Thyroid gland (tissue), 4 donors: Measurements from ENCODE around the gene PTPRN2. TPM values are rescaled to one million over a fixed set of nuclear protein-coding genes. Genes with fewer than 3 reads are reported as not detected.

ENCODE experiments used
- DNase-seq, 2 donors: peaks; one replicate each; pipeline ENCODE4 v3.0.0-alpha.2; 2019
- H3K27ac ChIP-seq, 3 donors: fragments of 200-600 bp; sonication (generic); 1 replicate in 2 of 3; 2 replicates in 1 of 3; pipeline ENCODE4 v1.5.1; 2016 to 2019; ENCODE audit warnings: mild to moderate bottlenecking in 1 of 3, moderate library complexity in 1 of 3
- H3K27me3 ChIP-seq: fragments of 200-600 bp; sonication (generic); one replicate; pipeline ENCODE4 v1.5.1; 2019
- H3K36me3 ChIP-seq, 2 donors: fragments of 200-600 bp; sonication (generic); one replicate each; pipeline ENCODE4 v1.5.1; 2016 to 2019
- H3K4me1 ChIP-seq, 2 donors: fragments of 200-600 bp; sonication (generic); one replicate each; pipeline ENCODE4 v1.5.1; 2017 to 2019
- H3K4me3 ChIP-seq, 3 donors: fragments of 200-600 bp; sonication (generic); replicated peaks in 1 of 3; 1 replicate in 2 of 3; 2 replicates in 1 of 3; pipeline ENCODE4 v1.5.1; 2016; ENCODE audit warnings: mild to moderate bottlenecking in 1 of 3
- H3K9me3 ChIP-seq: fragments of 200-600 bp; sonication (generic); one replicate; pipeline ENCODE4 v1.5.1; 2017
- POLR2A ChIP-seq, 2 donors: fragments of 450-650 bp; IDR thresholded peaks; one replicate each; pipeline ENCODE4 v1.6.1; 2017; ENCODE audit warnings: antibody characterized with exemption in 2 of 2, mild to moderate bottlenecking in 2 of 2, moderate library complexity in 1 of 2
- WGBS, 2 donors: methylation state at CpG; one replicate each; pipeline ENCODE4 v1.1.5; 2017; 5-methylcytosine and 5-hydroxymethylcytosine counted together
- intact Hi-C: fragments of 100-400 bp; cut with DNase I; formaldehyde crosslinking; loops from one replicate; pipeline ENCODE4 v1.15.1; 2023
- total RNA-seq, 4 donors: library from RNA; depleted of rRNA; stranded (reverse); fragments of >200 nt; gene quantifications; one replicate each; pipeline ENCODE4 v1.2.3, GENCODE V29; 2016
- TF ChIP-seq, protein P1 (sequence below), 6 experiments: fragments of 200-600 bp in 3 of 6; fragments of 450-650 bp in 3 of 6; sonication (generic) in 3 of 6; IDR thresholded peaks; one replicate each; pipeline ENCODE4 v1.5.1; 2016 to 2019; ENCODE audit warnings: antibody characterized with exemption in 6 of 6, mild to moderate bottlenecking in 2 of 6, inconsistent platforms in 1 of 6, moderate library complexity in 1 of 6

PTPRN2 gene
- total RNA-seq, 4 donors from 2014 or later = 4.2 to 9.9 (median 7.7) TPM

DNA sequence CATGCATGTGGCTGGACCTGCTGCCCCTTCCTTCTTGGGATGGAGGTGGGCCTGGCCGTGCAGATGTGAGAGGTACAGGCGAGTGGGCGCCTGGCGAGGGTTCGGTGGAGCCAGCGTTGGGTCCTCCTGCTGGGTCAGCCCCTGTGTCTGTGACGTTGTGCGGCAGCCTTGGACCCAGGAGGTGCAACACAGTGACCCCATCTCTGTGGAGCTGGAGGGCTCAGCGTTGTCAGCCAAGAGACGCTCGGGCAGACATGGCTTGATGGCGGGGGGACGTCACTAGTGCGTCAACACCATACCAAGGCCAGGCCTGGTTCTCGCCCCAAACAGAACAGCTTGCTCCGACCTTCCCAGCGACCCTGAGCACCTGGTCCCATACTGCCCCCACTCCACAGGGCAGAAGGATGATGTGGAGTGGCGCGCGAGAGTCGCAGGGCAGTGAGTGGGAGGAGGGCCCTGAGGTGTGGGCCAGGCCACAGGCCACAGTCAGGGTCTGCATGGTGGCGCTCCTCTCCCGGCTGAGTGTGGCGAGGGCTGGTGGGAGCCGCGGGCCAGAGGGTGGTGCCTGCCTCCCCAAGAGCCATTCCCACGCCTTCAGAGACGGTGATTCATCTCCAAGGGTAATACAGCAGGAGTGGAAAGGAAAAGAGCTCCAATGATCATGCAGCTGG lies 1066.4 kb downstream of the PTPRN2 start:
- no peak overlapping the region for H3K4me3 ChIP-seq
- TF ChIP-seq, protein P1, sequence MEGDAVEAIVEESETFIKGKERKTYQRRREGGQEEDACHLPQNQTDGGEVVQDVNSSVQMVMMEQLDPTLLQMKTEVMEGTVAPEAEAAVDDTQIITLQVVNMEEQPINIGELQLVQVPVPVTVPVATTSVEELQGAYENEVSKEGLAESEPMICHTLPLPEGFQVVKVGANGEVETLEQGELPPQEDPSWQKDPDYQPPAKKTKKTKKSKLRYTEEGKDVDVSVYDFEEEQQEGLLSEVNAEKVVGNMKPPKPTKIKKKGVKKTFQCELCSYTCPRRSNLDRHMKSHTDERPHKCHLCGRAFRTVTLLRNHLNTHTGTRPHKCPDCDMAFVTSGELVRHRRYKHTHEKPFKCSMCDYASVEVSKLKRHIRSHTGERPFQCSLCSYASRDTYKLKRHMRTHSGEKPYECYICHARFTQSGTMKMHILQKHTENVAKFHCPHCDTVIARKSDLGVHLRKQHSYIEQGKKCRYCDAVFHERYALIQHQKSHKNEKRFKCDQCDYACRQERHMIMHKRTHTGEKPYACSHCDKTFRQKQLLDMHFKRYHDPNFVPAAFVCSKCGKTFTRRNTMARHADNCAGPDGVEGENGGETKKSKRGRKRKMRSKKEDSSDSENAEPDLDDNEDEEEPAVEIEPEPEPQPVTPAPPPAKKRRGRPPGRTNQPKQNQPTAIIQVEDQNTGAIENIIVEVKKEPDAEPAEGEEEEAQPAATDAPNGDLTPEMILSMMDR (IDR thresholded peaks at IDR 0.05) = no peak
- no peak for TF ChIP-seq POLR2A (IDR thresholded peaks at IDR 0.05)
- no peaks in the 10 kb centered on the region for H3K9me3 ChIP-seq
- no peak for DNase-seq
- no peaks in the 10 kb centered on the region for H3K36me3 ChIP-seq
- 92 to 94% methylated on average over 25 to 28 of the region's 28 CpGs for WGBS, 2 donors
- H3K27ac ChIP-seq = no peak overlapping the region
- no peaks in the 10 kb centered on the region for H3K4me1 ChIP-seq
- no peaks in the 10 kb centered on the region for H3K27me3 ChIP-seq
- intact Hi-C loops = no loop called here

DNA sequence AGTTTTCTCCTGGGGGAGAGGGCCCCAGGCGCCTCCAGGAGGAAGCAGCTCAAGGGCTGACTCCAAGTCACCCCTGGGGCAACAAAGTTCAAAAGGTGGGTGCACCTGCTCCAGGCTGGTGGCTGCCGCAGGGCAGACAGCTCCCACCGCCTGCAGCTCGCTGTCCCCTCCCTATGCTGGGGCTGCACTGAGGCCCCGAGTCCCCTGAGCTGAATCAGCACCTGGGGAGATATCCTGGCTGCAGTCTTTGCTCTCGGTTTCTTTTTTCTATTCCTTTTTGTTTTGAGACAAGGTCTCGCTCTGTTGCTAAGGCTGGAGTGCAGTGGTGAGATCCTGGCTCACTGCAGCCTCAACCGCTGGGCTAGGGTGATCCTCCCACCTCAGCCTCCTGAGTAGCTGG lies 1067.4 kb downstream of the PTPRN2 start:
- 82 to 84% methylated on average over 7 to 8 of the region's 8 CpGs for WGBS, 2 donors
- Histone ChIP-seq H3K4me3 (no peak overlapping the region), H3K27ac (no peak overlapping the region), H3K4me1 (no peaks in the 10 kb centered on the region), H3K27me3 (no peaks in the 10 kb centered on the region), H3K36me3 (no peaks in the 10 kb centered on the region), H3K9me3 (no peaks in the 10 kb centered on the region)
- no peak for TF ChIP-seq POLR2A (IDR thresholded peaks at IDR 0.05)
- TF ChIP-seq, protein P1 (IDR thresholded peaks at IDR 0.05) = no peak
- DNase-seq = no peak
- intact Hi-C loops = no loop called here

DNA sequence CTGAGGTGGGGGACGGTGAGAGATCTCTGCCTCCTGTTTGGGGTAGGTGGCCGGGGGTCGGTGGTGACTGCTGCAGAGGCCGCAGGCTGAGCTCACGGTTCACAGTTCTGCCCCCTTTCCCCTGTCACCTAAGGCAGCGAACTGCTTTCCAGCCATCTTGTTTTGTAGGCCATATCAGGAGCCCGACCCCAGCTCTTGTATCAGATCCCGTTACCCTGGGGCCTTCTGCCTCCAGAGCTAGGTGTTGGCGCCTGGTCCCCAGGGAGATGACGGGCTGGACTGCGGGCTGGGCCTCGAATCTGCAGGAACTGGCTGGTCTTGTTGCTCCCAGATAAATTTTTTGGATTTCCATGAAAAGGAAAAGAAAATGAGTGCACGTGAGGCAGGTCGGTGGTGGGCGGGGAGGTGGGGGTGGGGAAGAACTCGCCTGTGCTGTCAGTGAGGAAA lies 1067.8 kb downstream of the PTPRN2 start:
- Histone ChIP-seq H3K27me3 (no peaks in the 10 kb centered on the region), H3K9me3 (no peaks in the 10 kb centered on the region), H3K36me3 (no peaks in the 10 kb centered on the region), H3K4me1 (no peaks in the 10 kb centered on the region), H3K4me3 (no peak overlapping the region), H3K27ac (no peak overlapping the region)
- intact Hi-C loops = no loop called here
- WGBS, 2 donors = 80 to 85% methylated on average over 15 to 16 of the region's 16 CpGs
- TF ChIP-seq, protein P1 (IDR thresholded peaks at IDR 0.05) = no peak
- TF ChIP-seq POLR2A (IDR thresholded peaks at IDR 0.05) = no peak
- DNase-seq = no peak

GRCh38 chr7:157519246-157519645 lies 1068.4 kb downstream of the PTPRN2 start:
- no peak for TF ChIP-seq POLR2A (IDR thresholded peaks at IDR 0.05)
- TF ChIP-seq, protein P1 (IDR thresholded peaks at IDR 0.05) = no peak
- no peaks in the 10 kb centered on the region for H3K4me1 ChIP-seq
- no peak overlapping the region for H3K4me3 ChIP-seq
- no peak overlapping the region for H3K27ac ChIP-seq
- no peak for DNase-seq
- no peaks in the 10 kb centered on the region for H3K27me3 ChIP-seq
- no peaks in the 10 kb centered on the region for H3K9me3 ChIP-seq
- H3K36me3 ChIP-seq = no peaks in the 10 kb centered on the region
- intact Hi-C loops = no loop called here
- WGBS, 2 donors = 74 to 83% methylated on average over 9 to 10 of the region's 10 CpGs

DNA sequence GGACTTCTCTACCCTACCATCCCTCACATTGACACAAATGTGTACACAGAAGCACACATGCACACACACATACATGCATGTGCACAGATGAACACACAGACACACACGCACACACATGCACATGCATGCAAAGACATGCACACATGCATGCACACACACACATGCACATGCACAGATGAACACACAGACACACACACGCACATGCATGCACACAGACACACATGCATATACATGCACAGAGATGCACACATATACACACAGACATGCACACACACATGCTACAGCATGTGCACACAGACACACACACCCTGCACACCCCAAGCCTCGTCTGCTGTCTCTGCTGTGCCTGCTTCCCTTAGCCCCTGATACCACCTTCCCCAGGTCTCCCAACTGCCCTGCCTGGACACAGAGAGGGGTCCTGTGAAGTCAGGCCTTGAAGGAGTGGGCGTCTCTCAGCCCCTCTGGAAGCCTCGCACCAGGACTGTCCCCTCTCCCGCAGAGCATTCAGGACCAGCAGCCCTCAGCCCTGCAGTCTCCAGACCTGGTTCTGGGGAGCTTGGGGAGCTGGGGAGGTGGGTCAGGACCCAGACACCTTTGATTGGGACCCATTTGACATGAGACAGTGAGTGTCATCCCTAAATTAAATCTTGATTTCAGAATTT lies 1069.0 kb downstream of the PTPRN2 start:
- H3K27me3 ChIP-seq = no peaks in the 10 kb centered on the region
- no peaks in the 10 kb centered on the region for H3K9me3 ChIP-seq
- DNase-seq = no peak
- WGBS, 2 donors = 93 to 94% methylated on average over 4 to 6 of the region's 6 CpGs
- no peak overlapping the region for H3K27ac ChIP-seq
- H3K4me3 ChIP-seq = no peak overlapping the region
- intact Hi-C loops = no loop called here
- no peaks in the 10 kb centered on the region for H3K4me1 ChIP-seq
- no peaks in the 10 kb centered on the region for H3K36me3 ChIP-seq
- TF ChIP-seq POLR2A (IDR thresholded peaks at IDR 0.05) = no peak
- TF ChIP-seq, protein P1 (IDR thresholded peaks at IDR 0.05) = no peak
